GM18519 (cell line): Measurements from ENCODE around the gene SH2D7.
"Not testable (repeated sequence)": the region's sequence is repeated elsewhere in the genome, so short reads cannot be mapped to it uniquely, and the experiment has no call there.

Experiments
- ATAC-seq: cut with Tn5 transposase; IDR thresholded peaks from one replicate; pipeline ENCODE4 v1.9.1; 2021; ENCODE audit warnings: mild to moderate bottlenecking, moderate library complexity; ENCODE audit not compliant: unreplicated experiment, low FRiP score

The SH2D7 gene

DNA sequence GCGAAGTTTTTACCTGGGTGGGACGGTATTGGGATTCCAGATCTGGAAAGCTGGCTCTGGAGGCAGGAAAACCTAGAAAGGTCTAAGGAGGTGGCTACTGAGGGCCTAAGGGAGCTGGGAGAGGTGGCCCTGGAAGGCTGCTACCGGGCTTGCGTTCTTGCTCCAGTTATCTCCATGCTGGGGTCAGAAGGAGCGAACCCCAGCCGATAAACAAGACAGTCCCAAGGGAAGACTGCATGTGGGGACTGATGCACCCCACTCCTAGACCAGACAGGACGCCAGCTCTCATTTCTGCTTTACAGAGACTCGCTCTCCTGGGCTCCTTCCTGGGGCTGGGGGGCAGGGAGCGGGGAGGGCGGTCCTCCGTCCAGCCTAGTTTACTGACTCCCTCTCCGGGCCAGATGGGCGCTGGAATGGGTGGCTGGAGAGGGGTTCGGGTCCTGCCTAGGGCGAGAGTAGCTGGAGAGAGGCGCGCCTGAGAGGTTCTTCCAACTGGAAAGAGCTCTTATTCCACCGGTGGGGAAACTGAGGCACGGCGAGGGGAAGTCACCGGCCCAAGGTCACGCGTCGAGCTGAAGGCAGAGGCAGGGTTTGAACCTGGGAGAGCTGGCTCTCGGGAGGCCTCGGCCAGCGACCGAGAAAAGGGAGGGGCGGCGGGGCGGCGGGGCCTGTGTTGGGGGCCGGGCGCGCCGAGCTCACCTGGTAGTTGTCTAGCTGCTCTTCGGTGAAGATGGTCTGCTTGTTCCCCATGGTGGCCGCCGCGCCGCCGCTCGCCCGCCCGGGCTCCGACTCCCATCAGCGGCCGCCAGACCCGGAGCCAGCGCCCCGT is 38.3 kb downstream of the SH2D7 start:
- peak; percentile 38 for ATAC-seq

- ATAC-seq, result peak; percentile 51
Observed at GRCh38 chr15:78131295-78132061, 39.1 kb downstream of the SH2D7 start, which contains the start of gene CIB2. Gene CIB2 (minus strand): TSS chr15:78131445. CDS start chr15:78131215, 230 bp downstream.

GRCh38 chr15:78133801-78134200 is 41.4 kb downstream of the SH2D7 start:
- ATAC-seq, result no peak

DNA sequence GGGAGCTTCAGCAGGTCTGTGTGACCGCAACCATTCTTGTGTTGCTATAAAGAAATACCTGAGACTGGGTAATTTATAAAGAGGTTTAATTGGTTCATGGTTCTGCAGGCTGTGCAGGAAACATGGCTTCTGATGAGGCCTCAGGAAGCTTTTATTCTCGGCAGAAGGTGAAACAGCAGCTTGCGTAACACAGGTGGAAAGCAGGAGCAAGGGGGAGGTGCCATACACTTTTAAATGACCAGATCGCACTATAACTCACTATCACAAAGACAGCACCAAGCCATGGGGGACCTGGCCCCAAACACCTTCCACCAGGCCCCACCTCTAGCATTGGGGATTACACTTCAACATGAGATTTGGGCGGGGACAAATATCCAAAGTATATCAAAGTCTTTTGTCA is 47.2 kb downstream of the SH2D7 start:
- no peak for ATAC-seq

- no peak for ATAC-seq
Observed at GRCh38 chr15:78140292-78140691, 47.9 kb downstream of the SH2D7 start.

DNA sequence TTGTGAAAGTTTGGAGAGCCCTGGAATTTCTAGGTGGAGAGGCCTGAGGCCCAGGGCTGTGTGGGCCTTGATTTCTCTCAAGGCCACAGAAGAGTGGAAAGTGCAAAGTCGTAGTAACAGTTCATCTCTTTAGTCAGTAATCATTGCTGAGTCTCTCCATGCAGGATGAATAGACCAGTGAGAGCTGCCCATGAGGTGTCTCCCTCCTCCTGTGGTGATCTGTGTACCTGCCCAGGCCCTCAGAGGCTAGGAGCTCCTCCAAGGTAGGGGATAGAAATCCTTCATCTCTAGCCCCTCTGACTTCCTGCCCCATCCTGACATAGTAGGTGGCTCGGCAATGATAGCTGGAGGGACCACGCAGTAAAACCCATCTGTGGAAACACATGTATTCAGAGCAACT is 50.0 kb downstream of the SH2D7 start:
- no peak for ATAC-seq

- ATAC-seq, result no peak
Observed at GRCh38 chr15:78146425-78147154, 54.2 kb downstream of the SH2D7 start.

DNA sequence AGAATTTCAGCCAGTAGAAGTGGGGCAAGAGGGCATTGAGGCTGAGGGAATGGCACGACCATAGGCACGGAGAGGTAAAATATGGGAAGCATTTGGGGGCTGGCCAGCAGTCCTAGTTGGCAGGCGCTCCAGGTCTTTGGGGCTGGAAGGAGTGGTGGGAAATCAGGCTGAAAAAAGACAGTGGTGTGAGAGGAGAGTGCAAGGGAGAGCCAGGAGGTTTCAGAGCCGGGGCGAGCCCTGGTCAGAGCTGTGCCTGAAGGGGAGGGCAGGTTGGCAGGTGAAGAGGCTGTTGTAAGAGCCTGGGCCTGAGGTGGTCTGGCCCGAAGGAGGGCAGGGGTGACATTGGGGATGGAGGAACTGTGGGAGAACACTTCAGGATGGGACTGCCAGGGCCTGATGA is 55.2 kb downstream of the SH2D7 start:
- ATAC-seq, result no peak

DNA sequence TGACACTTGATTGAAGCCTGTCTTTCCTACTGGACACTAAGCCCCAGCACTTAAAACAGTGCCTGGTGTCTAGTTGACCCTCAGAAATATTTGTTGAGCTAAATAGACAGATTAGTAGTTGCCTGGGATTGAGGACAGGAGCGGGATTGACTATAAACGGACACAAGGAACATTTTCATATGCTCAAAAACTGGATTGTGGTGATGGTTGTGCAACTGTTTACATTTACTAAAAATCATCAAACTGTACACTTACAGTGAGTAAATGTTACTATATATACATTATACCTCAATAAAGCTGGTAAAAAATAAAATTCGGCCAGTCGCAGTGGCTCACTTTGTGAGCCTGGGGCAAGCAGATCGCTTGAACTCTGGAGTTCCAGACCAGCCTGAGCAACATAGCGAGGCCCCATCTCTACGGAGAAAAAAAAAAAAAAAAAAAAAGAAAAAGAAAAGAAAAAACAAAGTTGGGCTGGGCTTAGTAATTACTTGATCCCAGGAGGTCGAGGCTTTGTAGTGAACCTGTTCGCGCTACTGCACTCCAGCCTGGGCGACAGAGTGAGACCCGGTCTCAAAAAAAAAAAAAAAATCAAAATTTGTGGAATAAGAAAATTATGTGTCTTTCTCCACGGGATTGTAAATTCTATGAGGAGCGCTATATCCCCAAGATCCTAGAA is 56.2 kb downstream of the SH2D7 start:
- peak; percentile 1 for ATAC-seq

DNA sequence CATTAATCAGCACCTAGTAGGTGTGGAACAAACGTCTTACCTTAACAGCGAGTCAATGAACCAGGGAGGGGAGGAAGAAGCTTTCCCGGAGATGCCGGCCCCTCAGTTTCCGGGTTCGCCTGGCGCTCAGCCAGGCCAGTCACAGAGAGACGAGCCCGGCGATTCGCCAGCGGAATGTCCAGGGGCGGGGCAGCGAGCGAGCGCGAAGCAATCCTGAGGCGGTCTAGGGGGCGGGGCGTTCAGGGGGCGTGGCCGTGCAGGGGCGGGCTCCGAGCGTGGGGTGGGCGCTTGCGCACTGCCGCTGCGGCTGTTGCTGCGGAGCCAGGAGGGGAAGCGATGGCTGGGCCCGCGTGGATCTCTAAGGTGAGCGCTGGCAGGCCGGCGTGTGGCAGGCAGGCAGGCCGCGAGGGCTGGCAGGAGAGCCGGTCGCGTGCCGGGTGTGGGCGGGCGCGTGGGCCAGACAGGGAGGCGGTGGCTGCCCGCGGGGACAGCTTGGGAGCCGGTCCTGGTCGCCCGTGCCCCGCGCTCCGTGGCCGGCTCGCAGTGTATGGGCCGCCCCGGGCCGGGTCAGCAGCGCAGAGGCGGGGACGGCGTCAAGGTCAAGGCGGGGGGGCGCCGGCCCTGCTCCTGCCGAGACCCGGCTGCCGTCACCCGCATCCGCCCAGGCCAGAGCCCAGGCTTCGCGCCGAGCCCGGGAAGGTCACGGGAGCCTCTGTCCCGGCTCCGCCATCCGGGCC is 56.9 kb downstream of the SH2D7 start, which contains the start of gene IDH3A:
Gene IDH3A (plus strand): TSS at position 295 of the 737 bp plus-strand sequence. CDS start 42 bp downstream, at position 337.
- ATAC-seq, result peak; percentile 57

- peak; percentile 15 for ATAC-seq
Observed at GRCh38 chr15:78149805-78150751, 57.7 kb downstream of the SH2D7 start.

DNA sequence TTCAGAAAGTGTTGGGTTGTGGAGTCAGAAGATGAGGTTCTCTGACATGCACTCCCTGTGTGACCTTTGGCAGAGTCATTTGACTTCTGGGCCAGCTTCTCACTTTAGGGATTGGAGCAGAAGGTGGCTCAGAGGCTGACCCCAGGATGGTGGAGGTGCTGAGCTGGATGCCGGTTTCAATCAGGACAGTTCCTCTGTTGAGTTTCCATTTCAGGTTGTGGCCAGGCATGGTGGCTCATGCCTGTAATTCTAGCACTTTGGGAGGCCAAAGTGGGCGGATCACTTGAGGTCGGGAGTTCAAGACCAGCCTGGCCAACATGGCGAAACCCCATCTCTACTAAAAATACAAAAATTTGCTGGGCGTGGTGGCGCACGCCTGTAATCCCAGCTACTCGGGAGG is 58.7 kb downstream of the SH2D7 start:
- not testable (repeated sequence) for ATAC-seq
